ENCODE measurements around the gene CPB1. TPM values are rescaled to one million over a fixed set of nuclear protein-coding genes. Genes with fewer than 3 reads are reported as not detected.

Gene CPB1
- total RNA-seq, 1 donor = not detected

GRCh38 chr3:148896062-148896461 is 68.5 kb downstream of the CPB1 start:
- no peak overlapping the region for H3K4me3 ChIP-seq (ENCODE audit: low read depth, low read length)
- DNase-seq (ENCODE audit: low read depth) = no peak
- TF ChIP-seq, protein P1, sequence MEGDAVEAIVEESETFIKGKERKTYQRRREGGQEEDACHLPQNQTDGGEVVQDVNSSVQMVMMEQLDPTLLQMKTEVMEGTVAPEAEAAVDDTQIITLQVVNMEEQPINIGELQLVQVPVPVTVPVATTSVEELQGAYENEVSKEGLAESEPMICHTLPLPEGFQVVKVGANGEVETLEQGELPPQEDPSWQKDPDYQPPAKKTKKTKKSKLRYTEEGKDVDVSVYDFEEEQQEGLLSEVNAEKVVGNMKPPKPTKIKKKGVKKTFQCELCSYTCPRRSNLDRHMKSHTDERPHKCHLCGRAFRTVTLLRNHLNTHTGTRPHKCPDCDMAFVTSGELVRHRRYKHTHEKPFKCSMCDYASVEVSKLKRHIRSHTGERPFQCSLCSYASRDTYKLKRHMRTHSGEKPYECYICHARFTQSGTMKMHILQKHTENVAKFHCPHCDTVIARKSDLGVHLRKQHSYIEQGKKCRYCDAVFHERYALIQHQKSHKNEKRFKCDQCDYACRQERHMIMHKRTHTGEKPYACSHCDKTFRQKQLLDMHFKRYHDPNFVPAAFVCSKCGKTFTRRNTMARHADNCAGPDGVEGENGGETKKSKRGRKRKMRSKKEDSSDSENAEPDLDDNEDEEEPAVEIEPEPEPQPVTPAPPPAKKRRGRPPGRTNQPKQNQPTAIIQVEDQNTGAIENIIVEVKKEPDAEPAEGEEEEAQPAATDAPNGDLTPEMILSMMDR (IDR thresholded peaks at IDR 0.05; ENCODE audit: insufficient read depth, low read depth, low read length) = no peak

DNA sequence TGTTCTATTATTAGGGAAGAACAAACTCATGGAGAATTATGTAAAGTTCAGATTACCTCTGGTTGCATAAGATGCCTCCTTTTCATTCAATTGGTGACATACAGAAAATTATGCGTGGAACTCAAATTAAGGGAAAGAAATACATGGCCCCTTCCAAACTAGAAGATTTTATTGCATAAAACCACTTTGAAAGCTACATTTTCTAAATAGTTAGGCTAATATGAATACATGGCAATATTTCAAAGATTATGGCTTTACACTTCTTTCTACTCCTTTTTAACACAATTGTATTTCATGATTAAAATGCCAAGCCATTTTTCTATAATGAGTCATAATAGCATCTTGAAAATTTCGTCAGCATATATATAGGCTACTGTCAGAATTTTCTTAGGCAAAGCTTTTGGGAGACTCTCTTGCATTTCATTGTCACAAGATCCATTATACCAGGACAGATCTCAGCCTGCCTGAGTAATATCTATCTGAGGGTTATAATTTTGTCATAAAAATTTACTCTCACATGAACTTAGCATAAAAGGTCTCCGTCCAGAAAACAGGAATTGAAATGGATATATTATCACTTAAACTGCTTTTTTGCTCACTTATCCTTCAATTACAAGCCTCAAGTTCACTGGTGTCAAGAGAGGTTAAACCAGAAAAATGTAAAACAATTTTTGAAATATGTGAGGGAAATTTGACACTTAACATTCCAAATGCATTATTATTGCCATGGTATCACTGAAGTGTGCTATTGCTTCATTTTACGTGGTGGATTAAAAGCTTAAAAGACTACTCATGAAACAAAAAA is 74.6 kb downstream of the CPB1 start:
- TF ChIP-seq, protein P1 (IDR thresholded peaks at IDR 0.05; ENCODE audit: insufficient read depth, low read depth, low read length) = no peak
- DNase-seq (ENCODE audit: low read depth) = peak; percentile 47
- H3K4me3 ChIP-seq (ENCODE audit: low read depth, low read length) = no peak overlapping the region

- DNase-seq (ENCODE audit: low read depth) = no peak
- TF ChIP-seq, protein P1 (IDR thresholded peaks at IDR 0.05; ENCODE audit: insufficient read depth, low read depth, low read length) = no peak
- no peak overlapping the region for H3K4me3 ChIP-seq (ENCODE audit: low read depth, low read length)
Measured at GRCh38 chr3:148903022-148903442, 75.4 kb downstream of the CPB1 start.

DNA sequence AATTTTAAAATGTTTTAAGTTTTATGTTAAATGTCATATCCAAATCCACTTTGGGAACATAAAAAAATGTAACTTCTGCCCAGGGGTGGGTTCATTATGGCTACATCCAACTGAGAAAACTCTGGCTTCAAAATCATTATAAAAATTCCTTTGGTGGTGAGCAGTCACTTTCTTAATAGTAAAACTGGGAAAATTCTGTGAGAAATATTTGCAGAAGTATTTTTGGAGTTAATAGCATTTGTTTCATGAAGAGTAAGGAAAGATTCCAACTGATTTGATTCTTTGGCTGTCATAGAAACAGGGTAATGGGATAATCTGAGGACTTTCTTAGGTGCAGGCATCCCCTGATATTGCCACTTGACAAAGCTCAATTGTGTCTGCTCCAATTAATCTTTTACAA is 76.3 kb downstream of the CPB1 start:
- no peak for DNase-seq (ENCODE audit: low read depth)
- H3K4me3 ChIP-seq (ENCODE audit: low read depth, low read length) = no peak overlapping the region
- TF ChIP-seq, protein P1 (IDR thresholded peaks at IDR 0.05; ENCODE audit: insufficient read depth, low read depth, low read length) = no peak

DNA sequence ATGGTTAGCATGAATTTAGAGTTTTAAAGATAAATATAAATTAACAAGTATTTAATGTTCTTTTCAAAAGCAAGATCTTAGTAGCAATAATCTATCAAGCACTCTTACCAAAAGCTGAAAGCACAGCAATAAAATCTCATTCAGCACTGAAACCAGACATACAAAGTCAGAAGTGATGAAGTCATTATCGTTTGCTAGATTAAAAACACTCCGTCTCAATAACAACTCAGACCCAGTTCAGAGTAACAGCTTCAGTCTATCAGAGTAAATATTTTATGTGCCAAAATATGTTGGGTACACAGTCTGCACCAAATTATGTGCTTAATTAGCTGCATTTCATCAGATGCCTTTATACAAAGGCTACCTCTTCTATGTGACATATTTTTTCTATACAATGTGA is 79.1 kb downstream of the CPB1 start:
- TF ChIP-seq, protein P1 (IDR thresholded peaks at IDR 0.05; ENCODE audit: insufficient read depth, low read depth, low read length) = no peak
- H3K4me3 ChIP-seq (ENCODE audit: low read depth, low read length) = no peak overlapping the region
- no peak for DNase-seq (ENCODE audit: low read depth)

Other genes with a start within 250 kb of the CPB1 start
- gene AGTR1, start 129.9 kb upstream of the CPB1 start, total RNA-seq = 0.43 and 1.6 TPM in 2 replicates
- under 0.01 TPM in 1 of 2 replicates, not detected in the other for gene CPA3, start 37.5 kb downstream of the CPB1 start, total RNA-seq
- 33.2 and 43.6 TPM in 2 replicates for gene GYG1, start 163.7 kb downstream of the CPB1 start, total RNA-seq